ENCODE data around the gene STK39. TPM values are rescaled to one million over a fixed set of nuclear protein-coding genes. Genes with fewer than 3 reads are reported as not detected.

Gene STK39
- total and polyA plus RNA-seq, 9 of the 15 experiments (the other 6 are each of a cell fraction or from before 2014, with no cell fraction given): 0.19 to 0.76 (median 0.51) TPM

GRCh38 chr2:168039881-168040280 lies 207.5 kb downstream of the STK39 start:
- Histone ChIP-seq H3K27ac (ENCODE audit: extremely low read depth, low read depth, low read length) (no peak overlapping the region), H2AFZ (ENCODE audit: low read depth, low read length) (no peak overlapping the region), H4K20me1 (replicated peaks; ENCODE audit: control insufficient read depth, insufficient read depth, low read length) (no peaks in the 10 kb centered on the region), H3K9me3 (replicated peaks; ENCODE audit: control insufficient read depth, insufficient read depth, low read depth, low read length) (no peaks in the 10 kb centered on the region), H3K9ac (ENCODE audit: insufficient read depth in 1 of 2, low read depth in 2 of 2, low read length in 2 of 2) (no peak overlapping the region), H3K9me1 (ENCODE audit: control insufficient read depth, insufficient read depth, low read length) (no peaks in the 10 kb centered on the region), H3K4me2 (ENCODE audit: insufficient read depth, low read length) (no peak overlapping the region), H3K4me1 (replicated peaks in 1 of 2; ENCODE audit: control insufficient read depth in 2 of 2, insufficient read depth in 2 of 2, low read length in 2 of 2) (no peaks in the 10 kb centered on the region), H3K36me3 (ENCODE audit: control insufficient read depth, insufficient read depth, low read length) (no peaks in the 10 kb centered on the region), H3K4me3 (no peak overlapping the region), H3K79me2 (ENCODE audit: control insufficient read depth, insufficient read depth, low read length) (no peaks in the 10 kb centered on the region), H3K27me3 (ENCODE audit: control insufficient read depth in 2 of 2, insufficient read depth in 2 of 2, low read length in 2 of 2) (peaks cover 0 to 2% of the 10 kb centered on the region in 2 experiments; a peak in 1 of 5 replicates)
- CTCF ChIA-PET (ENCODE audit: low intra/inter-chr PET ratio): no interaction called here
- BruUV-seq (replicated peaks): no TSS peak
- TF ChIP-seq NR2C1 (IDR thresholded peaks at IDR 0.05) (no peak), NR2C1 (tag; IDR thresholded peaks at IDR 0.05) (no peak), ELF1 (tag; IDR thresholded peaks at IDR 0.05) (no peak), CBX5 (IDR thresholded peaks at IDR 0.05; ENCODE audit: borderline replicate concordance, low read depth) (no peak), ZC3H8 (IDR thresholded peaks at IDR 0.05) (no peak), MTF1 (CRISPR knock-in tag; IDR thresholded peaks at IDR 0.05; ENCODE audit: borderline replicate concordance) (no peak), ZNF584 (CRISPR knock-in tag; IDR thresholded peaks at IDR 0.05; ENCODE audit: low read depth) (no peak), NR2F6 (CRISPR knock-in tag; IDR thresholded peaks at IDR 0.05) (no peak), ZNF511 (CRISPR knock-in tag; IDR thresholded peaks at IDR 0.05) (no peak), U2AF2 (optimal IDR thresholded peaks at IDR 0.05; ENCODE audit: low read depth, low read length) (no peak), SP2 (IDR thresholded peaks at IDR 0.05; ENCODE audit: extremely low read depth, low read depth, low read length, poor library complexity, severe bottlenecking) (no peak), YY1 (IDR thresholded peaks at IDR 0.05; ENCODE audit: borderline replicate concordance in 1 of 3, control insufficient read depth in 1 of 3, extremely low read depth in 1 of 3, insufficient read depth in 3 of 3, insufficient read length in 1 of 3, insufficient replicate concordance in 2 of 3, low read depth in 1 of 3, low read length in 2 of 3) (no peak)
- ATAC-seq: no peak
- intact Hi-C loops (cut with micrococcal nuclease): no loop called here
- no peak for DNase-seq (ENCODE audit: extremely low read depth in 1 of 4, low spot score in 3 of 4)
- no peak for FAIRE-seq
- WGBS (ENCODE audit: insufficient coverage, low coverage, missing lambda C conversion rate): 4% methylated on average over 3 of the region's 3 CpGs
- in situ Hi-C loops (cut with MboI): no loop called here
- POLR2A ChIA-PET: no interaction called here

Data from K562 (cell line).